DMS114 treated with DMSO at 0.1 percent for 48 hours (cell line): ENCODE results near the gene LONP2.
"Not testable (repeated sequence)": the region's sequence is repeated elsewhere in the genome, so short reads cannot be mapped to it uniquely, and the experiment has no call there.

Experiments
- DNase-seq: peaks from one replicate; lab custom pipeline; 2025; ENCODE audit not compliant: unreplicated experiment; lab: John Stamatoyannopoulos, UW

LONP2 gene

DNA sequence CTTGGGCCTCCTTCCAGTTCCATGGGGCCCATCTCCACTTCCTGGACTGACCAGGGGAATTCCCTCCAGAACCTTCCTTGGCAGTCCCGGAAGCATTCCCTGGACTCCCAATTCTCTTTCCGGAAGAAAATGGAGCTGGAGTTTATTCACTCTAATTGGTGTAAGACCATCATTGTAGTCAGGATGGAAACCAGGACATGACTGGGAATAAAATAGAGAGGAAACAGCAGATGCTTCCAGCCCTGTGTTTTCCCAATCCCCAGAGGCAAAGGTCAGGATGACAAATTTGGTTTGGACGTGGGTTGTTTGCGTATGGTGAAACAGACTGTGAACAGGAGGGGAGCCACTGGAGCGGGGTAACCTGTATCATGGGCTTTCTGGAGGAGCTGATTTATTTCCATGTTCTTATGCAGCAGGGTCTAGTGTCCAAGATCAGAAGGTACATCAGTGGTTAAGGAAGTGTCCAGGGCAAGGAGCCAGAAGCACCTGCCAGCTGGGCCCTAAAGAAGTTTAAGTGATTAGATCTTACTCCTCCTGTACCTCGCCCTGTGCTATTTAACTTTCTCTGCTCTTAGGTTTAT is 8.5 kb upstream of the LONP2 start:
- no peak for DNase-seq

DNA sequence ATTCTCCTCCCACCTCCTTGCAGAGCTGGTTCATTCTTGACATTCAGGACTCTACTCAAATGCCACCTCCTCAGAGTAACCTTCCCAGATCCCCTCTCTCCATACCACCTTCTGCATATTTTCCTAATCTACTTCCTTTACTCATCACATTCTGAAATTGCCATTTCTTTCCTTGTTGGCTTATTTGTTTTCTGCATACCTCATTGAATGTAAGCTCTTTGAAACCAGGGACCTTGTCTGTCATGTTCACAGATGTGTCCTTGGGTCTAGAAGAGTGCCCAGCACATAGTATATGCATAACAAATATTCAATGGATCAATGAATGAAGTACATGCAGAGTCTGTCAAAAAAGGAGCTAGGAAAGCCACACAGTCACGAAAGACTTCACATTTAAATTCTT is 7.8 kb upstream of the LONP2 start:
- no peak for DNase-seq

DNA sequence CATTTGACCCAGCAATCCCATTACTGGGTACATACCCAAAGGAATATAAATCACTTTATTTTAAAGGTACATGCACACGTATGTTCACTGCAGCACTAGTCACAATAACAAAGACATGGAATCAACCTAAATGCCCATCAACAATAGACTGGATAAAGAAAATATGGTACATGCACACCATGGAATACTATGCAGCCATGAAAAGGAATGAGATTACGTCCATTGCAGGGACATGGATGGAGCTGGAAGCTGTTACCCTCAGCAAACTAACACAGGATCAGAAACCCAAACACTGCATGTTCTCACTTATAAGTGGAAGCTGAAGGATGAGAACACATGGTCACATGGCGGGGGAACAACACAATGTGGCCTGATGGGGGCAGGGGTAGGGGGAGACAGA is 4.0 kb upstream of the LONP2 start:
- not testable (repeated sequence) for DNase-seq

DNA sequence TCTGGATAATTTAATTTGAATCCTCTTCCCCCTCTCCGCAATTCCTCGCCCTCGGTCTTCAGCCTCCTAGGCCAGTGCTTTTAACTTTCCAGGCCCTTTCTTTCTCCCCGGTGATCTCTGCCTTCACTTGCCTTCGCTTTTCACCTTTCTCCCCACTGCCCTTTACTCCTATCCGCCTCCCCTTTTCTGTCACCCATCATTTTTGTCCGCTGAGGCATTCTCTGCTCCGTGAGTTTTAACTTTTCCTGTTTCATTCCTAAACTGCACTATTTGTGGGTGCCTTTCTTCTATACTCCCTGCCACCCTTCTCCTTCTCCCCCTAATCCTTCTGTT is 729 bp downstream of the LONP2 start:
- no peak for DNase-seq

DNA sequence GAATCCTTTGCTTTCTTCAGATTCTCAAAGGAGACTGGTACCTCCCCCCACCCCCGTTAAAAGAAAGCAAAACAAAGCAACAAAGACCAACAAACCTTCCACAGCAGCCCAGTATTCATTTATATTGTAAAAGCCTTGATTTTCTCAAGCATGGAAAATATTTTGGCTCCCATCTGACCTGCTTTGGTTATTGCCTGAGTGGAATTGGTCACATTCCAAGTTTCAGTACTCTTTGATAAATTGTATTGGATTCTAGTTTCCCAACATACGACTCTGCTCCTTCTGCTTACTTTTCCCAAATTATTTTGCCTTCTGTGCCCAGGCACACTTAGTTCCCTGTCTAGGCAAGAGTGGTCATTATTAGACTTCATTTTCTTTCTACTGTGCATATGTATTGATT is 2.0 kb downstream of the LONP2 start:
- no peak for DNase-seq

DNA sequence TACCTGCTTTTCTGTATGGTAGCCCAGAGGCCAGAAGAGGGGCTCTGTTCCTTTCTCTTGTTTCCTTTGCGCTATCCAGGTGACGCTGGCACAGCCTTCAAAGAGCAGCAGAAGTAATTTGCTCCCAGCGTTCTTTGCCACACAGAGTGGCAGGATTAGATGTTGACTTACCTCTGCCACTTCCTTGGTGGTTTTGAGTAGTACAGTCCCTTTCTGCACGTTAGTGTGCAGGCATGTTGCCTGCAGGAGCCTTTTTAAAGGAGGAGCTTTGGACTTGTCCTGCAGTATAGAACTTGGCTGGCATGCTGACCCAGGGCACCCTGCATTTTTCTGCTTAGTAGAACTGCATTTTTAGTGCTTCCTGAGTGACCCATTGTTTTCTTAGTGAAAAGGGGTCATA is 3.2 kb downstream of the LONP2 start, which contains the start of gene ABCC11:
Gene ABCC11 (minus strand): TSS at position 229 of the 400 bp plus-strand sequence. CDS start 15,618 bp downstream, outside the sequence.
- no peak for DNase-seq

DNA sequence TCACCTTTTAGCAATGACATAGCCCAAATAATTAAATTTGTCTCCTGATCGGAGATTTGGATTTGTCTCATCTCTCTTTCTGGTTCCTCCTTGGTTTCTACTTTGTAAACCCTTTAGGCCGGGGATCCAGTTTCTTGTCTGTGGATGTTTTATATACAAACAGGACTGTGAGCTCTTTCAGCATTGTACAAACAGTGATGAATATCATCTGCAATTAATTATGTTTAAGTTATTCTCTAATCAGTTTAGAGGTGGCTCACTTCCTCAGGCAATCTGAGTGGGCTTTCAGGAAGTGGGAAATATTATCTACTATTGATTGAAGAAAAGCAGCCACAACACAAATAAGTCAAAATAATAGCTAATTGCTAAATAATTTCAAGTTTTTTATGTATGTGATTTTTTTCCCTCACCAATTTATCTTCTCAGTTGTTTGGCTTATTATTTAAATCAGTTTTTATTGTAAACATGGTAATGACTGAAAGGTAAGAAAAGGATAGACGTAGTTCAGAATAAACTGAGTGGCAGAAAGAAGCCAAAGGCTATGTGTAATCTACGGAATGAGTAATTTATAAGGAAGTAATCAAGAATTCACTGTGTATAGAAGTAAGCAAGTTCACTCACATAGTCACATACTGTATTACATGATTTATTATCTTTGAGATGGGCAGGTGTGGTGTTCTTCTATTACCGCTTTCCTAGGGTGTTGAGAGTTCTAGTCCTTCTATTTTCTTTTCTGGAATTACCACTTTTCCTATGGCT is 6.6 kb downstream of the LONP2 start:
- no peak for DNase-seq

DNA sequence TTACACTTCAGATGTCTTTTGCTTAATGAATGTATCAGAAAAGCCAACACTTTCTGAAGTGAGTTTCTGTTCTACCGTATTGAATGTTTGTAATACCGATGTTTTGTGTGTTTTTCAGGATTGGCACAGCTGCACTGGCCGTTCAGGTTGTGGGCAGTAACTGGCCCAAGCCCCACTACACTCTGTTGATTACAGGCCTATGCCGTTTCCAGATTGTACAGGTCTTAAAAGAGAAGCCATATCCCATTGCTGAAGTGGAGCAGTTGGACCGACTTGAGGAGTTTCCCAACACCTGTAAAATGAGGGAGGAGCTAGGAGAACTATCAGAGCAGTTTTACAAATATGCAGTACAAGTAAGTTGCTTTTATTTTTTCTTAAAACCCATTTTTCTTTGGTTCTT is 7.9 kb downstream of the LONP2 start:
- DNase-seq = no peak

DNA sequence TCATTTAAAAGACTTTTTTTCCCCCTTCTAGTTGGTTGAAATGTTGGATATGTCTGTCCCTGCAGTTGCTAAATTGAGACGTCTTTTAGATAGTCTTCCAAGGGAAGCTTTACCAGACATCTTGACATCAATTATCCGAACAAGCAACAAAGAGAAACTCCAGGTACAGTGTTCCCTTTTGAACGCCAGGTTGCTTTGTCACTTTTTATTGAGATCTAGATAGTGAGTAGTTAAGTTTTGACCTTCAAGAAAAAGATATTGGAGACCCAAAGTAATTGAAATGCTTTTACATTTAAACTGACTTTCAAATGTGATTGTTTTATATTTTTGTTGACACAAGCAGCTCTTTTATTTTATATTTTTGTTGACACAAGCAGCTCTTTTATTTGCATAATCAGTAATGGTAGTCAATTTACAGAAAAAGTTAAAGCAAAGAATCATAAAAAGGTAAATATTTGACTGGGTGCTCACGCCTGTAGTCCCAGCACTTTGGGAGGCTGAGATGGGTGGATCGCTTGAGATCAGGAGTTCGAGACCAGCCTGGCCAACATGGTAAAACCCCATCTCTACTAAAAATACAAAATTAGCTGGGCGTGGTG is 12.6 kb downstream of the LONP2 start:
- no peak for DNase-seq

DNA sequence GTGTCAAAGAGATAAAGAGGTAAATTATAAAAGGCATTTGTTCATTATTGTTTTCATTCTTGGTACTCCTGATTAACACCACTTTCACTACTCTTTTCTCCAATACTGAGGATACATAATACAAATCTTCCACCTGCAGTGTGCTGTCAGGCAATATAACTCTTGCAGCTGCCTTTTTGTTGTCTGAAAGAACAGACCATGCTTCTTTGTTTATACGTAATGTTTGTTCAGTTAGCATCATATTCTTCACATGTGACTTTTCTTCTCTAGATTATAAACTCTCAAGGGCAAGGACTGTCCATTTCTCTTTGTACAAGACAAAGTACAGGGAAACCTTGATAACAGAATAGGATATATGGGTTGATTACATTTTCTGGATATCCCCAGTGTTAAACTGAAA is 17.5 kb downstream of the LONP2 start:
- DNase-seq = no peak

DNA sequence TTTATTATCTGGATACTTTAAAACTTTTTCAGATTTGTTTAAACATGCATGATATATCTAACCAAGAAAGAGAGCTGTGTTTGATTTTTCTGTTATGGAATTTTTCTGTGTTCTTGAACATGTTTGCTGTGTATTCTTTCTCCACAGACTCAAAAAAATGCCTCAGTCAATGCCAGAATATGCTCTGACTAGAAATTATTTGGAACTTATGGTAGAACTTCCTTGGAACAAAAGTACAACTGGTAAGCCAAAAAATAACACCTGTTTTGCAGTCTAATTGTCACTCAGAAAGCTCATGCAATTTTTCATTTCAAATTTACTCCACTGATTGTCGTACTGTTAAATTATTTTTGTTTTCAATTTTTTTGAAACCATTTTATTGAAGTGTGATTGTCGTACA is 18.5 kb downstream of the LONP2 start:
- DNase-seq = no peak

DNA sequence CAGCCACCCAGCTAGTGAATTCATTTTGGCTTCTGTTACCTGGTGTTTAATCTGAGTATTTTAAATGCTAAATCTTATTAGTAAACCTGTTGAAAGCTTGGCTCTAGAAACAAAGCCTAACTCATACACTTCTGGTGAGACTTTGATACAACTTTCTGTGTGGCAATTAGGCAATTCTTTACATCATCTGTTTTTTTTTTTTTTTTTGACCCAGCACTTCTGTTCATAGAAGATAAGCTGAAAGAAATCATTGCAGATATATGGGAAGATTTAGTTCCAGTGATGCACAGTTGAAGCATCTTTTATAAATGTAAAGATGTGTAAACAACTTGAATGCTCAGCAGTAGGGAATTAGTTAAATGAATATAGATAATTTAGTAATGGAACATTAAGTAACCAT is 24.9 kb downstream of the LONP2 start:
- no peak for DNase-seq

DNA sequence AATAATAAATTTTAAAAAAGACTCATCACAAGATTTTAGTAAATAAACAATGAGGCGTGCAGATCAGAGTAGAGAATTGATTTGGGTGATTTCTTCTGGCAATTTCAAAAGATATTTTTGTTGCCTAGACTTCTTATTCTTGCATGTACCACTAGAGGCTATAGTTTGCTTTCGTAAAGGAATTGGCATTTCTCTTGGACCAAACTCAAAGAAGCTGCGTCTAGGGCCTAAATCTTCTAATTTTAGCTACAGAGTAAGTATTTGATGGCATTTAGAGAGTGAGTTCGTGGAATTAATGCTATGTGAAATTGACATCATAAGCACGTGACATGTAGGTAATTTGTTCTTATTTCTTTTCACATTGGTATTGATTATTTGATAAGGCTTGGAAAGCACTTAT is 27.6 kb downstream of the LONP2 start:
- DNase-seq = no peak

DNA sequence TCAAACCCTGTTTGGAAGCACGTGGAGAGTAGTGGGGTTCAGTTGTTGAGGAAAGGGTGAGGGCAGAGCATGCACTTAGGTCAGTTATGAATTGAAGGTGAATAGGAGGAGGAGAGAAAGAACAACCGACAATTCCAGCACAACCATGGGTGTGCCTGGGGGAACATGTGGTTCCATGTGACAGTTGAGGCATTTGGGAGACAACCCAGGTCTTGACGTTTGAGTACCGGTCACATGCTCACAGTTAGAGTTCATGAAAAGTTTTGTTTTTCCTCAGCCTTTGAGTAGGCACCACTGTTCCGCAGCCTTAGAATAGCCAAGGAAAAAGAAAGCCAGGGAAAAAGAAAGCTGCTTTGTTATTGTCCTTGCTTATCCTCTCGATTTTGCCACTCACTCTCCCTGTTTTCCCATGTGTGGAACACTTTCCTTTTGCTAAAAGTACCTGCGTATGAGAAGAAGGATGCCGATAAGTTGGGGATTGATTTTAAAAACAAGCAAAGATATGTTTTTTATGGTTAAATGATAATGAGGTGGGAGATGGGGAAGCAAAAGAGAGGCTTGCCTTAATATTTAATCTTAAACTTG is 28.8 kb downstream of the LONP2 start:
- DNase-seq = no peak

DNA sequence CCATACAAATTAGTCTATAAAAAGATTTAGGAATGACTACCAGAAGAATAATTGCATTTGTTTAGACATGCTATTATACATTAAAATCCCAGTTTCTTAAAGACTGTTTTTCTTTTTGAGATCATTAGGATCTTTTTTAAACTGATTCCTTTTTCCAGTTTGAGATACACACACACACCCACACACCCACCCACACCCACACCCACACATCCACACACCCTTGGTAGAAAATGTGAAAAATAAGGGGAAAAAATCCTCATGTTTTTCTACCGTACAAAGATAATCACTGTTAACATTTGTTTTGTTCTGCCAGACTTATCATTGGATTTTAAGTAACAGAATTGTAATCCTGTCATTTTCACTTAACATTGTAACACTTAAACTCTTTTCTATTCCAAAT is 30.4 kb downstream of the LONP2 start:
- DNase-seq = no peak

DNA sequence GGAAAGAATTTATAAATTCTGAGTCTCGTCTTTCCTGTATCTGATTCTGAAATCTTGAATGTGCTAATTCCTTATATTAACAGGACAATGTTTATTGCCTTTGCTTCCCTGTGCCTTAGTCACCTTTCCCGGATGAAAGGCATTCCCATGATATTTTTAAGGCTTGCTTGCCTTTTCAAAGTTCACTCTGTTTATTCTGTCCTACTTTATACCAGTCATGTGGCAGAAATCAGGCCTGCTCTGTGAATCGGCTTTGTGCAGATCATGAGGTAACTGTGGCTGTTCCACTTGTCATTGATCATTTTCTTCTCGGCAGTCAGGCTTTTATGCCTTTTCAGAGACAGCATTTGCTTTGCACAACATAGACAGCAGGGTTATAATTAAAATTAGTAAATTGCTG is 32.0 kb downstream of the LONP2 start:
- no peak for DNase-seq

DNA sequence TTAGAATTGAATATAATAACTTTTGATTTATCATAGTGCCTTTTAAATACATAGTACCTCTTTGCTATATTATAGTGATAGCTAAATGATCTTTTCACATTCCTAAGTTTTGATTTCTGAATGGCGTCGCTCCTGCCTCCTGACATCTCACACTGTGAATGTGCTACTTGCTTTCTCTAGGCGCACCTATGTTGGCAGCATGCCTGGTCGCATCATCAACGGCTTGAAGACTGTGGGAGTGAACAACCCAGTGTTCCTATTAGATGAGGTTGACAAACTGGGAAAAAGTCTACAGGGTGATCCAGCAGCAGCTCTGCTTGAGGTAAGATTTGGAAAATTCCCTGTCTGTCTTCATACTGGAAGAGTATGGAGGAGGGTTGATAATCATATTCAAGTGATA is 33.1 kb downstream of the LONP2 start:
- no peak for DNase-seq

DNA sequence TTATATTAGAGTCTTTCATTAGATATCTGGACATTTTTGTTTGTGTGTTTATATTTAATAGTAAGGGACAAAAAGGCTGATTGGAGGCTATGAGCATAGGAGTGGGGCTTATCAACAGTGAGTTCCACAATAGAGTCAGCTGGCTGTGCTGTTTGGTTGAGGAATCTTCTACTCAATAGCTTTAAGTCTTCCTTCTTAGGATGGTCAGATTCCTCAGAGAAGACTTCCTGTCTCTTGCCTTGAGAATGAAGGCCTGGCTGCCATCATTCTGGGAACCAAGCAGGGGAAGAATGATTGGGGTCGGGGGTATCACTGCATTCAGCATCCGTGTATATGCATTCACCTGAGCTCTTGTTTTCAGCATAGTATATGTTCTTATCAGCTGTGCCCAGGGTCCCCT is 35.1 kb downstream of the LONP2 start:
- DNase-seq = no peak

DNA sequence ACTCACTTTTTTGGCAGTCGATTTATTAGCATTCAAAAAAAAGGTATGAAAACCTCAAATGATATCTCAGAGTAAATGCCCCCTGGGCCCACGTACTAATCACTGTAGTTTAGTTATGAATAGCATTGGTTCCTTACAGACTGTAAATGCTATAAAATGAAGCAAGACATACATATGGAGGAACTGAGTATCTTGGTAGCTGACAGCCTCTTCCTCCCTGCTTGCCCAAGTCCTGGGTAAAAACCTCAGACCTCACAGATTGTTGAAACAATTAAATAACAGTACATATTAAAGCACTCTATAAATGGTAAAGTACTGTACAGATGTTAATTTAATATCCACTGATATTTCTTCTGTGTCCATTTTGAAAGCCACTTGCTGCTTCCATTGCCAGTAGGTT is 36.4 kb downstream of the LONP2 start:
- DNase-seq = no peak

DNA sequence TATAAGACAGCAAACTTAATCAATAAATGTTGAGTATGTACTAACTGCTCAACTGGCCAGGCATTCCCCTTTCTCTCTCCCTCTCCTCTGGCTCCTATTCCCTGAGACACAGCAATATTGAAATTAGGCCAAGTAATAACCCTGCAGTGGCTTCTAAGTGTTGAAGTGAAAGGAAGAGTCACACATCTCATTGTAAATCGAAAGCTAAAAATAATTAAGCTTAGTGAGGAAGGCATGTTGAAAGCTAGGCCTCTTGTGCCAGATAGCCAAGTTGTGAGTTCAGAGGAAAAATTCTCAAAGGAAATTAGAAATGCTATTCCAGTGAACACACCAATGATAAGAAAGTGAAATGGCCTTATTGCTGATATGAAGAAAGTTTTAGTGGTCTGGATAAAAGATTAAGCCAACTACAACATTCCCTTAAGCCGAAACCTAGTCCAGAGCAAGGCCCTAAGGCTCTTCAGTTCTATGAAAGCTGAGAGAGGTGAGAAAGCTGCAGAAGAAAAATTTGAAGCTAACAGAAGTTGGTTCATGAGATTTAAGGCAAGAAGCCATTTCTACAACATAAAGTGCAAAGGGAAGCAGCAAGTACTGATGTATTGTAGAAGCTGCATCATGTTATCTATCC is 38.6 kb downstream of the LONP2 start:
- DNase-seq = no peak

DNA sequence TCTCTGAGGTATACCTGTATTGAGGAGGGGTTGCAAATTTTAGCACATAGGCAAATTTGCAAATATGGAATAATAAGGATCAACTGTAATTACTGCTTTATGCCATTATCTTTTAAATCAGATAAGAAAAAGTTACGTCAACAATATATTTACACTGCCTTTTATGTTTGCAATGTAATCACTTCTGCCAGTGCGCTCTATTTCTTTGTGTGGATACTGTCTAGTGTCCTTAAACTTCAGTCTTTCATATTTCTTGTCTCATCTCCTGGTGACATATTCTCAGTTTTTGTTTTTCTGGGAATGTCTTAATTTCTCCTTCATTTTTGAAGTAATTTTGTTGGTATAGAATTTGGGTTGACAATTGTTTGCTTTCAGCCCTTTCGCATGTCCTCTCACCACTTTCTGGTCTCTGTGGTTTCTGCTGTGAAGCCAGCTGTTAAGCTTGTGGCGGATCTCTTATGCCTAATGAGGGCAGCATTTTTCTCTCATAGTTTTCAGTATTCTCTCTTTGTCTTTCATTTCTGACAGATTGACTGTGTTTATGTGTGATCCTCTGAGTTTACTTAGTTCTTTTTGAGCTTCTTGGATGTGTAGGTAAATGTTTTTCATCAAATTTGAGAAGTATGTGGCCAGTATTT is 40.8 kb downstream of the LONP2 start:
- no peak for DNase-seq
